ENCODE results near the gene DCUN1D3.

The DCUN1D3 gene

GRCh38 chr16:20880867-20881502 is 19.2 kb downstream of the DCUN1D3 start:
- no peak for TF ChIP-seq TAF1 (IDR thresholded peaks at IDR 0.05; ENCODE audit: borderline replicate concordance, low read depth, low read length)
- no peak for TF ChIP-seq POLR2AphosphoS5 (IDR thresholded peaks at IDR 0.05; ENCODE audit: low read depth, low read length)
- TF ChIP-seq POLR2A (IDR thresholded peaks at IDR 0.05; ENCODE audit: low read depth, low read length), result no peak
- FAIRE-seq, result no peak
- DNase-seq (ENCODE audit: insufficient read length), result no peak

DNA sequence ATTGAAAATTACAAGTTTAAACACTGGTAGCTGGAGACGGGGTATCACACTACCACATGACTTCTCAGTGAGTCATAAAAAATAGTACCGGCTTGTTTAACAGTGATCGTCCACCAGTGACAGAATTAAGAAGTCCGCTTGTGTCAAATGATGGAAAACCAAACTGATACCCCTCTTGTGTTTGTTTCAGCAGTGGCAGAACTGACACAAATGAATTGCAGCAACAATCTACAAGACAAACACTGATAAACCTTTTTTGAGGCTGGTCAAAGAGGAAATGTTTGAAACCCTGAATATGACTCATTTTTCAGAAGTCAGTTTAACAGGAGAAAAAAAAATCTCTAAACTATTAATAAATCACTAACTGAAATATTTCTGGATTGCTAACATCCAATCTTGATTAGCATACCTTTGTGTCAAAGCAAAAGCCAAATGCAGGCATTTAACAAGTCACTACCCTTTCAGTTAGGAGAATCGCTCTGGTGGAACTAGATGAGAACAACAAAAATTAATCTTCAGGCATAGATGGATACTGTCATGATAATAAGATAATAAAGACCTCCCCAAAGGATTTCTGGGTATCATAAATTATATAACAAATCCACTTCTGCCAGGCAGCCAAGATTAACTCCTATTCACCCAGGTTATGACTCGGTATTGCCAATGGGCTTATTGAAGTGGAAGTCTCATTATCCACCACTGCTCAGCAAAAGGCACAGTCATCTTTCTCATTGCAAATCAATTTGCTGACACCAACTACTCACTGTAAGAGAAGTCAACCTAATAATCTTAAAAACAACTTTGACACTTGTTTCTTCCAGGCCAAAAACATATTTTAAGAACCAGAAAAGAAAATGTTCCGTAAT is 20.8 kb downstream of the DCUN1D3 start:
- peak; percentile 69 for FAIRE-seq
- no peak for TF ChIP-seq POLR2A (IDR thresholded peaks at IDR 0.05; ENCODE audit: low read depth, low read length)
- TF ChIP-seq TAF1 (IDR thresholded peaks at IDR 0.05; ENCODE audit: borderline replicate concordance, low read depth, low read length), result no peak
- no peak for DNase-seq (ENCODE audit: insufficient read length)

DNA sequence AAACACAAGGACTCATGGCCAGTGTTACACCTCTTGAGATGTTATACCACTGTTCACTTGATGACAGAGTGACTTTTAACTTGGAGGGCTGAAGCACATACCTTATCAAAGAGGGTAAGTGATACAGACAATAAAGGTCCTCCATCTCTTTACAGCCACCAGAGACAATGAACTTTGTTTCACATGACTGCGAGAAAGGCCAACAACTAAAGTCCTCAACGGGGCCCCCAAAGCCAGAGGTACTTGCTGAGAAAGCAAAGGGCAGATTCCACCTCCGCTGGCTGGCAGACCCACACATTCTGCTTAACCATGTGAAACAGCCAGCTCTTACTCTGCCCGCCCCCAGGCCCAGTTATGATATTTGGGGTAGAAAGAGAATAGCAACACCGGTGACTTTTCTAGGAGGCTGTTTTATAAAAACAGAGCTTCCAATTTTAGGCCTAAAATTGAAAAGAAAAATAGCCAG is 21.4 kb downstream of the DCUN1D3 start:
- FAIRE-seq, result no peak
- no peak for DNase-seq (ENCODE audit: insufficient read length)
- TF ChIP-seq POLR2A (IDR thresholded peaks at IDR 0.05; ENCODE audit: low read depth, low read length), result no peak
- no peak for TF ChIP-seq POLR2AphosphoS5 (IDR thresholded peaks at IDR 0.05; ENCODE audit: low read depth, low read length)
- TF ChIP-seq TAF1 (IDR thresholded peaks at IDR 0.05; ENCODE audit: borderline replicate concordance, low read depth, low read length), result no peak

GRCh38 chr16:20875355-20875650 is 24.9 kb downstream of the DCUN1D3 start:
- FAIRE-seq (peak; percentile 27), DNase-seq (ENCODE audit: insufficient read length) (no peak)
- TF ChIP-seq POLR2A (IDR thresholded peaks at IDR 0.05; ENCODE audit: low read depth, low read length) (no peak), POLR2AphosphoS5 (IDR thresholded peaks at IDR 0.05; ENCODE audit: low read depth, low read length) (no peak), TAF1 (IDR thresholded peaks at IDR 0.05; ENCODE audit: borderline replicate concordance, low read depth, low read length) (no peak)

GRCh38 chr16:20874088-20874581 is 26.0 kb downstream of the DCUN1D3 start:
- TF ChIP-seq POLR2AphosphoS5 (IDR thresholded peaks at IDR 0.05; ENCODE audit: low read depth, low read length), result no peak
- no peak for TF ChIP-seq POLR2A (IDR thresholded peaks at IDR 0.05; ENCODE audit: low read depth, low read length)
- TF ChIP-seq TAF1 (IDR thresholded peaks at IDR 0.05; ENCODE audit: borderline replicate concordance, low read depth, low read length), result no peak
- no peak for FAIRE-seq
- DNase-seq (ENCODE audit: insufficient read length), result no peak

DNA sequence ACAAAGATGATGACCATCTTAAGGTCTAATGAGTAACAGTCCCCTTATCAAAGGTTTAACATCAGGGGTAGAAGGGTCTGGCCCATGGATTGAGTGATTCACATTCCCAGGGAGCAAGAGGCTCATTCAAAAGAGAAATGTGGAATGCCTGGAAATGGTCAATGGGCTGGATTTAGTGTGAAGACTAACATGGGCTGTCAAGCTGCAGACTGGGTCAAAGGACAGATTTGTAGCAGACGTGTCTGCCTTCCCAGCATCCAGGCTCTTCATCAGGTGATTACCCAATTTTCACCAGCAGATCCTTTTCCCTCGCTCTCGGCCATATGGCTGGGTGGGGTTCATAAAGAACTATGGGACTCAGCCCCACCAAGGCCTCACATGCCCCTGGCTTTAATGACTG is 26.8 kb downstream of the DCUN1D3 start:
- FAIRE-seq, result peak; percentile 17
- no peak for DNase-seq (ENCODE audit: insufficient read length)
- TF ChIP-seq TAF1 (IDR thresholded peaks at IDR 0.05; ENCODE audit: borderline replicate concordance, low read depth, low read length) (no peak), POLR2A (IDR thresholded peaks at IDR 0.05; ENCODE audit: low read depth, low read length) (no peak), POLR2AphosphoS5 (IDR thresholded peaks at IDR 0.05; ENCODE audit: low read depth, low read length) (no peak)

GRCh38 chr16:20871941-20872815 is 28.0 kb downstream of the DCUN1D3 start:
- no peak for FAIRE-seq
- DNase-seq (ENCODE audit: insufficient read length), result no peak

DNA sequence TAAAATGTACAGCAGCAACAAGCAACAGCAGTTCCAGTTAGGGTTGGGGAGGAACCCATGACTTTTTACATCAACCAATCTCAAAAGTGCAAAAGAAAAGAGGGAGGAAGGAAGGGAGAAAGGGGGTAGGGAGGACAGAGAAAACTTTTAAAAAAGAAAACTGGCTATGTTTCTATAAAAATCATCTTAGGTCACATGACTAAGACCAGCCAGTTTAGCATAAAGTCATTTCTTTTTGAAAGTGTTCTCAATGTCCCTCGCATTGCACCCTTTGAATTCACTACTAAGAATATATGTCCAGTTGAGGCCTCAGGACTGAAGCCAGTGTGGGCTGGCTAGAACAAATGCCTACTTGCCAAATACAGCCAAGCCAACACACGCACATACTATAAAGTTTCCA is 28.9 kb downstream of the DCUN1D3 start:
- TF ChIP-seq POLR2A (IDR thresholded peaks at IDR 0.05; ENCODE audit: low read depth, low read length), result no peak
- TF ChIP-seq POLR2AphosphoS5 (IDR thresholded peaks at IDR 0.05; ENCODE audit: low read depth, low read length), result no peak
- TF ChIP-seq TAF1 (IDR thresholded peaks at IDR 0.05; ENCODE audit: borderline replicate concordance, low read depth, low read length), result no peak
- FAIRE-seq (no peak), DNase-seq (ENCODE audit: insufficient read length) (no peak)

More at GRCh38 chr16:20871941-20872815, 28.0 kb downstream of the DCUN1D3 start:
- TF ChIP-seq POLR2A (IDR thresholded peaks at IDR 0.05; ENCODE audit: low read depth, low read length) (no peak), POLR2AphosphoS5 (IDR thresholded peaks at IDR 0.05; ENCODE audit: low read depth, low read length) (no peak), TAF1 (IDR thresholded peaks at IDR 0.05; ENCODE audit: borderline replicate concordance, low read depth, low read length) (no peak)

DNA sequence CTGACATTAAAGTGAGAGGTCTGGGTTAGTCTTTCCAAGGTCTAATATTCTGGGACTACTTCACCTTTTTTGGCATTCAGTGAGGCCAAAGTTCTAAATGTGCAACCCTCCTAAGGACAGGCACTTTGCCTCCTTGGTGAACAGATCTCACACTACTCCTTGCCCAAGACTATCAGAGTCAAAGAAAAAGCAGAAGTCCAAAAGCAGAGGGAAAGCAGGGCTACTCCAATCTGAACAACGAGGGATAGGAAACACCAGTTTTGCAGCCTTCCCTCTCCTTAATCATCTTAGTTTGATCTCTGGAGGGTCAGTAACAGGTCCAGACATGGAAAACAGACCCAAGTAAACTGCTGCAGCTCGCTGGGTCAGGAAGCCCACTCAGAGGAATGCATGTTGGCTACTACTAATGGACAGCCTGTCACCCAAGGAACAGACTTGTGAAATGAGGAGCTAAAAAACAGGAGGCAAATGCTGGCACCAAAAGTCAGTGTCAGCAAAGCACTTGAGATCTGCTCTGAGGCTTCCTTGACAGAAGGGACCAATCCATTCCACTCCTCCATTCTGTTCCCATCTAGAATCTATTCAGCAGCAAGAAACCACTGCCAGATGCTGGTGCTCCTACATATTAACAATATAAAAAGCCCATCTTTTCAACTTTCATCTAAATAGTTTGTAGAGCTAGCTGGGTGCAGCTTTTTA is 29.9 kb downstream of the DCUN1D3 start:
- TF ChIP-seq TAF1 (IDR thresholded peaks at IDR 0.05; ENCODE audit: borderline replicate concordance, low read depth, low read length) (no peak), POLR2A (IDR thresholded peaks at IDR 0.05; ENCODE audit: low read depth, low read length) (no peak), POLR2AphosphoS5 (IDR thresholded peaks at IDR 0.05; ENCODE audit: low read depth, low read length) (no peak)
- DNase-seq (ENCODE audit: insufficient read length) (no peak), FAIRE-seq (no peak)

DNA sequence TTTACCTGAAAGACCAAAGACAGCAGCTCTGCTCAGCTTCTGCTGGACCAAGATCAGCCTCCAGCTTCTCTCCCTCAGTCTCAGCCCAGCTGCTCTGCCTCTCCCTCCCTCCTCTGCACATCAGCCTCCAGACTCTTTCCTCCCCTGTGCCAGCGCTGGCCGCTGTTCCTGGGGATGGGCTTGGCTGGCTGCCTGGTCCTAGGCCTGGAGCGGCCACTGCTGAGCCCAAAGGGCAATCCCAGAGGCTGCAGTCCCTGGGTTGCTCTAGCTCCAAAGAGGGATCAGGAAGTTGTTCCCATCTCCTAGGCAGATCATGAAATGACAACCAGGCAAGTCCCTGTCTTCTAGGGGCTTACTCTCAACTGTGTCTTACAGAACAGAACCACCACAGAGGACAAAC is 31.3 kb downstream of the DCUN1D3 start:
- DNase-seq (ENCODE audit: insufficient read length), result no peak
- no peak for FAIRE-seq
- no peak for TF ChIP-seq TAF1 (IDR thresholded peaks at IDR 0.05; ENCODE audit: borderline replicate concordance, low read depth, low read length)
- no peak for TF ChIP-seq POLR2AphosphoS5 (IDR thresholded peaks at IDR 0.05; ENCODE audit: low read depth, low read length)
- no peak for TF ChIP-seq POLR2A (IDR thresholded peaks at IDR 0.05; ENCODE audit: low read depth, low read length)

Data from GM12892 (cell line).